ENCODE data around the gene ENOX2. TPM values are rescaled to one million over a fixed set of nuclear protein-coding genes. Genes with fewer than 3 reads are reported as not detected.

ENOX2 gene
- total and polyA plus RNA-seq, 2 experiments from 2014 or later = 16.0 to 34.0 TPM

DNA sequence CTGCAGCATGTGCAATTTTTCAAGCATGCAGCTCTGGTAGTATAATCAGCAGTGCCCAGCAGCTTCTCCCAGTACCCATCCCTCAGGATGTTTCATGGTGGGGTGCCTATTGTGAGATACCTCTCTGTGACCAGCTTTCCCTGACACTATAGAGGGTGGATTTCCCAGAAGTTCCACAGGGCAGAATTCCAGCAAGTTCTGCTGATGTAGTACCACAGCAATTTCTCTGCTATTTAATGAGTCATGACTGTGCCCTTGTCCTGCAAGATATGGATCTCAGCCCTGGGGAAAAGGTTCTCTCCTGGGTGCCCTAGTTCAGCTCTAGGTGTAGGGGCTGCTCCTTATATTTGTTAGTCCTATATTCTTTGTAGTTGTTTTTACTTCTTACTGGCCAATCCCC, 174.8 kb downstream of the ENOX2 start:
- Histone ChIP-seq H3K27ac (no peak overlapping the region), H3K9me3 (ENCODE audit: low read depth) (no peaks in the 10 kb centered on the region), H3K4me3 (no peak overlapping the region), H3K4me1 (ENCODE audit: low read depth) (no peaks in the 10 kb centered on the region), H3K27me3 (no peaks in the 10 kb centered on the region), H3K36me3 (no peaks in the 10 kb centered on the region)
- DNase-seq (ENCODE audit: low read depth in 1 of 2, low spot score in 1 of 2) = peak in 1 of 2 donors; percentile 29
- TF ChIP-seq, protein P1, sequence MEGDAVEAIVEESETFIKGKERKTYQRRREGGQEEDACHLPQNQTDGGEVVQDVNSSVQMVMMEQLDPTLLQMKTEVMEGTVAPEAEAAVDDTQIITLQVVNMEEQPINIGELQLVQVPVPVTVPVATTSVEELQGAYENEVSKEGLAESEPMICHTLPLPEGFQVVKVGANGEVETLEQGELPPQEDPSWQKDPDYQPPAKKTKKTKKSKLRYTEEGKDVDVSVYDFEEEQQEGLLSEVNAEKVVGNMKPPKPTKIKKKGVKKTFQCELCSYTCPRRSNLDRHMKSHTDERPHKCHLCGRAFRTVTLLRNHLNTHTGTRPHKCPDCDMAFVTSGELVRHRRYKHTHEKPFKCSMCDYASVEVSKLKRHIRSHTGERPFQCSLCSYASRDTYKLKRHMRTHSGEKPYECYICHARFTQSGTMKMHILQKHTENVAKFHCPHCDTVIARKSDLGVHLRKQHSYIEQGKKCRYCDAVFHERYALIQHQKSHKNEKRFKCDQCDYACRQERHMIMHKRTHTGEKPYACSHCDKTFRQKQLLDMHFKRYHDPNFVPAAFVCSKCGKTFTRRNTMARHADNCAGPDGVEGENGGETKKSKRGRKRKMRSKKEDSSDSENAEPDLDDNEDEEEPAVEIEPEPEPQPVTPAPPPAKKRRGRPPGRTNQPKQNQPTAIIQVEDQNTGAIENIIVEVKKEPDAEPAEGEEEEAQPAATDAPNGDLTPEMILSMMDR (IDR thresholded peaks at IDR 0.05; ENCODE audit: low read depth, low read length) = no peak

DNA sequence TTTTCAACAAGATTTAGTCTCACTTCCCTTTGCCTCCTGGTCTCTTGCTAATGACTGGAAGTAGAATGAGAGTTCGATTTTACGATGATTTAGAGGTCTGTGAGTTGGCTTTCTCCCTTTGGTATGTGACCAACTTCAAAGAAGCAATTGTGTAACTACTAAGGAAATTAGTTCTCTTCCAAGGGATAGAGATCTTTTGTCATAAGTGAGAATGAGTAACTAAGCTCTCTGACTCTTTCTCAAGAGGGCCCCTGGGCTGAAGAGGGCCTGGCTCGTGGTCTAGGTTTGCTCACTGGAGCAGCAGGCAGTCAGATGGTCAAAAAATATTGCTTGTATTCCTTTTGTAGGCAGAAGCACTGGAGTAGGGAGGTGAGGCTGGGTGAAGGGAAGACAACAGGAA, 176.3 kb downstream of the ENOX2 start:
- peak in 1 of 2 donors; percentile 67 for DNase-seq (ENCODE audit: low read depth in 1 of 2, low spot score in 1 of 2)
- Histone ChIP-seq H3K4me3 (no peak overlapping the region), H3K27ac (no peak overlapping the region), H3K36me3 (no peaks in the 10 kb centered on the region), H3K27me3 (no peaks in the 10 kb centered on the region), H3K9me3 (ENCODE audit: low read depth) (no peaks in the 10 kb centered on the region), H3K4me1 (ENCODE audit: low read depth) (no peaks in the 10 kb centered on the region)
- TF ChIP-seq, protein P1 (IDR thresholded peaks at IDR 0.05; ENCODE audit: low read depth, low read length) = no peak

DNA sequence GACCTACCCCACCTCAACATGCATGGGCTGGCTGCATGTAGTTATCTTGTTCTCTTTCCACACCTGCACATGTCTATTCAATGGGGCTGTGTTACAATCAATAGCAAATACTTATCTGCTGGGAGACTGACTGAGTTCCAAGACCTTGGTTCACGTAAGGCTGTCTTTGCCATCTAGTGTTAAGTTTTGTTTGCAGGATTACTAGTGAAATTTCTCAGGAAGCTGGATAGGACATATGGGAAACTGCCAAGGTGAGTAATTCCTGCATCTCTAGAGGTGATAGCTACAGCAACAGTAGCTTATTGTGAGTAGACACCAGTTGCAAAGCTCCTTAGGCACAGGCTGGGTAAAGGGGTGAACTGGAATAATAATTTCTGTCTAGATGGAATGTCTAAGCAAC, 177.5 kb downstream of the ENOX2 start:
- DNase-seq (ENCODE audit: low read depth in 1 of 2, low spot score in 1 of 2) = no peak
- no peaks in the 10 kb centered on the region for H3K9me3 ChIP-seq (ENCODE audit: low read depth)
- H3K27ac ChIP-seq = no peak overlapping the region
- H3K4me1 ChIP-seq (ENCODE audit: low read depth) = peaks cover 2% of the 10 kb centered on the region
- TF ChIP-seq, protein P1 (IDR thresholded peaks at IDR 0.05; ENCODE audit: low read depth, low read length) = no peak
- H3K4me3 ChIP-seq = no peak overlapping the region
- H3K27me3 ChIP-seq = no peaks in the 10 kb centered on the region
- no peaks in the 10 kb centered on the region for H3K36me3 ChIP-seq

DNA sequence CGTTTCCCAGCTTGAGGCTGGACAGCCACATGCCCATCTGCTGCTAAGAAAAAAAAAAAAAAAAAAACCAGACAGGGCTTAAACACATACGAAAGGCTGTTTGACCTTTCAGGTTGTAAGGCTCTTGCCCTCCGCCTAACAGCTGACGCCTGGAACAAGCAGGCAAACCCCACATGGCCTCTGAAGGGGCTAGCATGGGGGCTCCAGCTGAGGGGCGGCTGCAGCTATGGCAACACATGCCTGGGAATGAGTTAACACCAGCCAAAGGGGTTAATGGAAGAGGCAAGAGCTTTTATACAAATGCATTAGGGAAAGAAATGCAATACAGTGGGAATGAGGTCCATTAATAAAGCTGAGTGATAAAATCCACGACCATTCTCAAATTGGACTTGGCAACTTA, 183.6 kb downstream of the ENOX2 start:
- no peak for DNase-seq (ENCODE audit: low read depth in 1 of 2, low spot score in 1 of 2)
- Histone ChIP-seq H3K27ac (no peak overlapping the region), H3K36me3 (no peaks in the 10 kb centered on the region), H3K4me3 (no peak overlapping the region), H3K9me3 (ENCODE audit: low read depth) (no peaks in the 10 kb centered on the region), H3K4me1 (ENCODE audit: low read depth) (peaks cover 45% of the 10 kb centered on the region), H3K27me3 (no peaks in the 10 kb centered on the region)
- TF ChIP-seq, protein P1 (IDR thresholded peaks at IDR 0.05; ENCODE audit: low read depth, low read length) = no peak

DNA sequence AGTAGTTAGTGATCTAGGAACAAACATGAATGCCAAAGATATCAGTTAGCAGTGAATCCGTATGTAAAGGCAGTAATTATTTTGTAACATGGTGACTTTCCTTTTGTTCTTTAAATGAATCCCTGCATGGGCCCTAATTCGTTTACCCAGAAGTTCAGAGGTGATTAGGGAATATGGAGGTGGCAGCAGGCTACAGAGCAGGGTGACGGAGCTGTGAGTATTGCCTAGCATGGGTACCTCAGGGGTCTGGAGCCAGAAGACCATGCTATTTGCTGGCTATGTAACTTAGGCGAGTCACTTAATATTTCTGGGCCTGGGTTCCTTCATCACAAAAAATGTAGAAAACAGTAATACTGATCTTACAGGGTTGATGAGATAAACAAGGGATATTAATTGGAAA, 184.9 kb downstream of the ENOX2 start:
- Histone ChIP-seq H3K36me3 (no peaks in the 10 kb centered on the region), H3K27me3 (no peaks in the 10 kb centered on the region), H3K9me3 (ENCODE audit: low read depth) (no peaks in the 10 kb centered on the region), H3K4me3 (no peak overlapping the region), H3K4me1 (ENCODE audit: low read depth) (peaks cover 54% of the 10 kb centered on the region), H3K27ac (peak overlapping the region; percentile 56)
- DNase-seq (ENCODE audit: low read depth in 1 of 2, low spot score in 1 of 2) = no peak
- TF ChIP-seq, protein P1 (IDR thresholded peaks at IDR 0.05; ENCODE audit: low read depth, low read length) = no peak
